Liver (tissue), 9 donors: Measurements from ENCODE around the gene PPP2R3B. TPM values are rescaled to one million over a fixed set of nuclear protein-coding genes. Genes with fewer than 3 reads are reported as not detected.

ENCODE experiments used
- DNase-seq: peaks from one replicate; pipeline ENCODE4 v3.0.0-alpha.2; 2017; ENCODE audit warnings: low spot score
- H3K27ac ChIP-seq, 2 donors: one replicate each; pipeline ENCODE4 v1.7.0; 2013; ENCODE audit warnings: inconsistent platforms in 2 of 2, low read length in 2 of 2, control low read depth in 1 of 2, low read depth in 1 of 2, mild to moderate bottlenecking in 1 of 2
- H3K27me3 ChIP-seq, 4 donors: one replicate each; pipeline versions ENCODE4 v1.6.1 to v1.7.0; 2013; ENCODE audit warnings: low read length in 3 of 4, inconsistent platforms in 1 of 4, mild to moderate bottlenecking in 1 of 4, moderate library complexity in 1 of 4; ENCODE audit not compliant: control insufficient read depth in 4 of 4, insufficient read depth in 4 of 4
- H3K36me3 ChIP-seq, 4 donors: one replicate each; pipeline versions ENCODE4 v1.6.1 to v1.7.0; 2013; ENCODE audit warnings: low read length in 3 of 4, mild to moderate bottlenecking in 3 of 4, low read depth in 1 of 4, moderate library complexity in 1 of 4; ENCODE audit not compliant: control insufficient read depth in 4 of 4, insufficient read depth in 3 of 4
- H3K4me1 ChIP-seq, 4 donors: one replicate each; pipeline versions ENCODE4 v1.6.1 to v1.7.0; 2013; ENCODE audit warnings: low read length in 3 of 4, mild to moderate bottlenecking in 3 of 4, moderate library complexity in 1 of 4; ENCODE audit not compliant: control insufficient read depth in 4 of 4, insufficient read depth in 4 of 4
- H3K4me3 ChIP-seq, 3 donors: one replicate each; pipeline versions ENCODE4 v1.6.1 to v1.7.0; 2013; ENCODE audit warnings: low read length in 3 of 3, control low read depth in 1 of 3, low read depth in 1 of 3, mild to moderate bottlenecking in 1 of 3
- H3K9ac ChIP-seq, 2 donors: one replicate each; pipeline ENCODE4 v1.7.0; 2013; ENCODE audit warnings: low read length in 2 of 2, mild to moderate bottlenecking in 2 of 2, moderate library complexity in 2 of 2, control low read depth in 1 of 2, low read depth in 1 of 2
- H3K9me3 ChIP-seq, 4 donors: one replicate each; pipeline versions ENCODE4 v1.6.1 to v1.7.0; 2013; ENCODE audit warnings: low read length in 3 of 4; ENCODE audit not compliant: control insufficient read depth in 4 of 4
- EGR1 ChIP-seq, 2 donors: IDR thresholded peaks; 2 replicates each; pipeline ENCODE4 v1.6.1; 2016 to 2018; ENCODE audit warnings: antibody characterized with exemption in 2 of 2, low read depth in 2 of 2
- FOXA1 ChIP-seq: IDR thresholded peaks from 2 replicates; pipeline ENCODE4 v1.6.1; 2016; ENCODE audit warnings: antibody characterized with exemption
- FOXA2 ChIP-seq: IDR thresholded peaks from 2 replicates; pipeline ENCODE4 v1.6.1; 2016; ENCODE audit warnings: antibody characterized with exemption
- GABPA ChIP-seq, 2 donors: IDR thresholded peaks in 1 of 2; conservative IDR thresholded peaks in 1 of 2; 2 replicates each; pipeline ENCODE4 v1.6.1; 2016; ENCODE audit warnings: antibody characterized with exemption in 2 of 2, mild to moderate bottlenecking in 1 of 2, moderate library complexity in 1 of 2
- HNF4A ChIP-seq, 2 donors: conservative IDR thresholded peaks; 2 replicates each; pipeline ENCODE4 v1.6.1; 2016; ENCODE audit warnings: antibody characterized with exemption in 2 of 2, mild to moderate bottlenecking in 2 of 2
- HNF4G ChIP-seq: IDR thresholded peaks from 2 replicates; pipeline ENCODE4 v1.6.1; 2016; ENCODE audit warnings: antibody characterized with exemption
- JUND ChIP-seq, 2 donors: IDR thresholded peaks; 2 replicates each; pipeline ENCODE4 v1.6.1; 2016; ENCODE audit warnings: antibody characterized with exemption in 2 of 2
- NR2F2 ChIP-seq: IDR thresholded peaks from 2 replicates; pipeline ENCODE4 v1.6.1; 2016; ENCODE audit warnings: antibody characterized with exemption
- RAD21 ChIP-seq, 2 donors: IDR thresholded peaks; 2 replicates each; pipeline ENCODE4 v1.6.1; 2016; ENCODE audit warnings: antibody characterized with exemption in 2 of 2, mild to moderate bottlenecking in 2 of 2
- RXRA ChIP-seq, 2 donors: IDR thresholded peaks; 2 replicates each; pipeline ENCODE4 v1.6.1; 2017 to 2018; ENCODE audit warnings: antibody characterized with exemption in 2 of 2, mild to moderate bottlenecking in 1 of 2
- SP1 ChIP-seq: IDR thresholded peaks from 2 replicates; pipeline ENCODE4 v1.6.1; 2018; ENCODE audit warnings: antibody characterized with exemption, mild to moderate bottlenecking
- TAF1 ChIP-seq: conservative IDR thresholded peaks from 2 replicates; pipeline ENCODE4 v1.6.1; 2016; ENCODE audit warnings: antibody characterized with exemption, mild to moderate bottlenecking
- YY1 ChIP-seq: IDR thresholded peaks from 2 replicates; pipeline ENCODE4 v1.6.1; 2016; ENCODE audit warnings: antibody characterized with exemption, mild to moderate bottlenecking
- WGBS: extraction: QIAGEN DNeasy Blood & Tissue Kit; methylation state at CpG from one replicate; pipeline ENCODE4 v1.1.7; 2013; 5-methylcytosine and 5-hydroxymethylcytosine counted together
- polyA plus RNA-seq, 2 donors: library from polyadenylated mRNA; stranded (reverse) in 1 of 2; unstranded in 1 of 2; fragments of 200-250 nt in 1 of 2; fragments of >200 nt in 1 of 2; fragmentation: Nextera tagmentation in 1 of 2; extraction: Ambion mirVana in 1 of 2; gene quantifications; one replicate each; pipeline versions ENCODE4 v1.2.1 to v1.2.3, GENCODE V29; 2013 to 2015
- total RNA-seq, 2 donors: library from RNA; depleted of rRNA; stranded (reverse); fragments of >200 nt; gene quantifications; one replicate each; pipeline ENCODE4 v1.2.3, GENCODE V29; 2014
- TF ChIP-seq, protein P1 (sequence below): IDR thresholded peaks from 2 replicates; pipeline ENCODE4 v1.6.1; 2016; ENCODE audit warnings: antibody characterized with exemption
- TF ChIP-seq, protein P2 (sequence below): IDR thresholded peaks from 2 replicates; pipeline ENCODE4 v1.6.1; 2016; ENCODE audit warnings: antibody characterized with exemption, mild to moderate bottlenecking
- TF ChIP-seq, protein P3 (sequence below): IDR thresholded peaks from 2 replicates; pipeline ENCODE4 v1.6.1; 2016; ENCODE audit warnings: antibody characterized with exemption
- TF ChIP-seq, protein P4 (sequence below): fragments of 150-350 bp; IDR thresholded peaks from 2 replicates; pipeline ENCODE4 v1.5.1; 2017; ENCODE audit warnings: improper control_type of control experiment, low read depth, low read length; ENCODE audit not compliant: missing input control
- TF ChIP-seq, protein P5 (sequence below): IDR thresholded peaks from 2 replicates; pipeline ENCODE4 v1.6.1; 2016; ENCODE audit warnings: antibody characterized with exemption
- donor health status: healthy.
- donor health status: healthy.
- donor health status: healthy.
- donor health status: healthy.
- donor health status: healthy.

PPP2R3B gene
- total and polyA plus RNA-seq, 4 donors, result 1.2 to 8.2 (median 4.3) TPM

DNA sequence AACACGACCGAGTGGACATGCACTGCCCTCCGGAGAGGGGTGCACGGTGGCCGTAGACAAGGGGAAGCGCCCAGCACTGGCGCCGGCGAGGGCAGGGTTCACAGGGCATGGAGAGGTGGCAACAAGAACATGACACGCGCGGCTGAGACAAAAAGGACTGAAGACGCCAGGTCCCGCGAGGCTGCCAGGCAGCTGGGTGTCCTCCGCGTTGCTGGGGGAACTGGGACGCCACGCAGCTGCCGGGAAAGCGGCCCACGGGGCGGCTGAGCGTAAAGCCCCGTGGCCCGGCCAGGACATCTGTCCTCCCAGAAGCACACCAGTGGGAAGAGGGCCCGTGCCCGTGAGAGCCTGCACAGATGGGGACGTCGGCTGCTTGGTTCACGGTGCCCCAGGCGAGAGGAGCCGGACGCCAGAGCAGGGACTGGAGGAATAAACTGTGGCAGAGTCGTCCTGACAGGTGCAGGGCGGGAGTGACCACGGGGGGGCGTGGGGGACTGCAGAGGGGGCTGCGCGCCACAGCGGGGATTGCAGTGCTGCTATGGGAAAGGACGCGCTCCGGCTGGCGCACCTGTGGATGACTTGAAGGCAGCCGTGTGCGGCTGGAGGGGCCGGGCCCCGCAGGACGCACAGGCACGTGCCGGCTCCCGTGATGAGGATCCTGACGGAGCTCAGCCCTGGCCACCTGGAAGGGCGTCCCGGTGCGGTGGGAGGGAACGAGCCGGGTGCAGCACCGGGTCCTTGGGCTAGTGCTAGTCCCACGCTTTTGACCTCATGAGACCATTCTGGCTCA lies 36.0 kb downstream of the PPP2R3B start (continued):
- TF ChIP-seq TAF1, result no peak
- no peak for TF ChIP-seq GABPA (IDR thresholded peaks at IDR 0.05 in 1 of 2, conservative IDR thresholded peaks at IDR 0.05 in 1 of 2)
- no peak for TF ChIP-seq RXRA (IDR thresholded peaks at IDR 0.05)
- TF ChIP-seq, protein P1, sequence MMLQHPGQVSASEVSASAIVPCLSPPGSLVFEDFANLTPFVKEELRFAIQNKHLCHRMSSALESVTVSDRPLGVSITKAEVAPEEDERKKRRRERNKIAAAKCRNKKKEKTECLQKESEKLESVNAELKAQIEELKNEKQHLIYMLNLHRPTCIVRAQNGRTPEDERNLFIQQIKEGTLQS, result no peak
- TF ChIP-seq, protein P2, sequence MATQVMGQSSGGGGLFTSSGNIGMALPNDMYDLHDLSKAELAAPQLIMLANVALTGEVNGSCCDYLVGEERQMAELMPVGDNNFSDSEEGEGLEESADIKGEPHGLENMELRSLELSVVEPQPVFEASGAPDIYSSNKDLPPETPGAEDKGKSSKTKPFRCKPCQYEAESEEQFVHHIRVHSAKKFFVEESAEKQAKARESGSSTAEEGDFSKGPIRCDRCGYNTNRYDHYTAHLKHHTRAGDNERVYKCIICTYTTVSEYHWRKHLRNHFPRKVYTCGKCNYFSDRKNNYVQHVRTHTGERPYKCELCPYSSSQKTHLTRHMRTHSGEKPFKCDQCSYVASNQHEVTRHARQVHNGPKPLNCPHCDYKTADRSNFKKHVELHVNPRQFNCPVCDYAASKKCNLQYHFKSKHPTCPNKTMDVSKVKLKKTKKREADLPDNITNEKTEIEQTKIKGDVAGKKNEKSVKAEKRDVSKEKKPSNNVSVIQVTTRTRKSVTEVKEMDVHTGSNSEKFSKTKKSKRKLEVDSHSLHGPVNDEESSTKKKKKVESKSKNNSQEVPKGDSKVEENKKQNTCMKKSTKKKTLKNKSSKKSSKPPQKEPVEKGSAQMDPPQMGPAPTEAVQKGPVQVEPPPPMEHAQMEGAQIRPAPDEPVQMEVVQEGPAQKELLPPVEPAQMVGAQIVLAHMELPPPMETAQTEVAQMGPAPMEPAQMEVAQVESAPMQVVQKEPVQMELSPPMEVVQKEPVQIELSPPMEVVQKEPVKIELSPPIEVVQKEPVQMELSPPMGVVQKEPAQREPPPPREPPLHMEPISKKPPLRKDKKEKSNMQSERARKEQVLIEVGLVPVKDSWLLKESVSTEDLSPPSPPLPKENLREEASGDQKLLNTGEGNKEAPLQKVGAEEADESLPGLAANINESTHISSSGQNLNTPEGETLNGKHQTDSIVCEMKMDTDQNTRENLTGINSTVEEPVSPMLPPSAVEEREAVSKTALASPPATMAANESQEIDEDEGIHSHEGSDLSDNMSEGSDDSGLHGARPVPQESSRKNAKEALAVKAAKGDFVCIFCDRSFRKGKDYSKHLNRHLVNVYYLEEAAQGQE, result no peak
- no peak for TF ChIP-seq NR2F2

DNA sequence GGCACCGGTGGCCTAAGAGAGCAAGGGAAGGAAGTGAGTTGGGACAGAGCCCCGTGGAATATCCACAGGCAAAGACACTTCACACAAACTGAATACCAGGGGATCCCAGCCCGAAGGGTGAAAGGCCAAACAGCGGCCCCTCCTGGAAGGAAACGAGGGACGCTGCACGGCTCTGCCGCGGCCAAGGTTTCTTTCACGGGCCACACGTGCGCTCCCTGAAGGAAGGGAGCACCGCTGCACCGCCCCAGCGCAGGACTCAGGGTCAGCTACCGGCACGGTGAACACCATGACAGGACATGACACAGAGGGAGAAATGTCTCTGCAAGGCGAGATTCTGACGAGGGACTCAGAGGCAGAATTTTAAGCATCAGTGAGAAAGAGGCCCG lies 36.6 kb downstream of the PPP2R3B start:
- Histone ChIP-seq H3K9me3 (no peaks in the 10 kb centered on the region), H3K27me3 (no peaks in the 10 kb centered on the region), H3K36me3 (peaks cover 0 to 2% (median under 1%) of the 10 kb centered on the region in 4 donors), H3K9ac (no peak overlapping the region), H3K27ac (no peak overlapping the region), H3K4me1 (no peaks in the 10 kb centered on the region), H3K4me3 (no peak overlapping the region)
- 89% methylated on average over 20 of the region's 20 CpGs for WGBS
- TF ChIP-seq, protein P2, result no peak
- TF ChIP-seq, protein P3, sequence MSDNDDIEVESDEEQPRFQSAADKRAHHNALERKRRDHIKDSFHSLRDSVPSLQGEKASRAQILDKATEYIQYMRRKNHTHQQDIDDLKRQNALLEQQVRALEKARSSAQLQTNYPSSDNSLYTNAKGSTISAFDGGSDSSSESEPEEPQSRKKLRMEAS, result no peak
- TF ChIP-seq, protein P1, result no peak
- TF ChIP-seq NR2F2 (no peak), EGR1 (IDR thresholded peaks at IDR 0.05; ENCODE audit: low read depth in 2 of 2) (no peak), FOXA2 (no peak), HNF4A (conservative IDR thresholded peaks at IDR 0.05) (no peak), RAD21 (IDR thresholded peaks at IDR 0.05) (no peak), GABPA (IDR thresholded peaks at IDR 0.05 in 1 of 2, conservative IDR thresholded peaks at IDR 0.05 in 1 of 2) (no peak), HNF4G (no peak), YY1 (no peak), FOXA1 (no peak), JUND (IDR thresholded peaks at IDR 0.05) (no peak), RXRA (IDR thresholded peaks at IDR 0.05) (no peak), SP1 (no peak), TAF1 (no peak)
- TF ChIP-seq, protein P4, sequence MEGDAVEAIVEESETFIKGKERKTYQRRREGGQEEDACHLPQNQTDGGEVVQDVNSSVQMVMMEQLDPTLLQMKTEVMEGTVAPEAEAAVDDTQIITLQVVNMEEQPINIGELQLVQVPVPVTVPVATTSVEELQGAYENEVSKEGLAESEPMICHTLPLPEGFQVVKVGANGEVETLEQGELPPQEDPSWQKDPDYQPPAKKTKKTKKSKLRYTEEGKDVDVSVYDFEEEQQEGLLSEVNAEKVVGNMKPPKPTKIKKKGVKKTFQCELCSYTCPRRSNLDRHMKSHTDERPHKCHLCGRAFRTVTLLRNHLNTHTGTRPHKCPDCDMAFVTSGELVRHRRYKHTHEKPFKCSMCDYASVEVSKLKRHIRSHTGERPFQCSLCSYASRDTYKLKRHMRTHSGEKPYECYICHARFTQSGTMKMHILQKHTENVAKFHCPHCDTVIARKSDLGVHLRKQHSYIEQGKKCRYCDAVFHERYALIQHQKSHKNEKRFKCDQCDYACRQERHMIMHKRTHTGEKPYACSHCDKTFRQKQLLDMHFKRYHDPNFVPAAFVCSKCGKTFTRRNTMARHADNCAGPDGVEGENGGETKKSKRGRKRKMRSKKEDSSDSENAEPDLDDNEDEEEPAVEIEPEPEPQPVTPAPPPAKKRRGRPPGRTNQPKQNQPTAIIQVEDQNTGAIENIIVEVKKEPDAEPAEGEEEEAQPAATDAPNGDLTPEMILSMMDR, result no peak
- TF ChIP-seq, protein P5, sequence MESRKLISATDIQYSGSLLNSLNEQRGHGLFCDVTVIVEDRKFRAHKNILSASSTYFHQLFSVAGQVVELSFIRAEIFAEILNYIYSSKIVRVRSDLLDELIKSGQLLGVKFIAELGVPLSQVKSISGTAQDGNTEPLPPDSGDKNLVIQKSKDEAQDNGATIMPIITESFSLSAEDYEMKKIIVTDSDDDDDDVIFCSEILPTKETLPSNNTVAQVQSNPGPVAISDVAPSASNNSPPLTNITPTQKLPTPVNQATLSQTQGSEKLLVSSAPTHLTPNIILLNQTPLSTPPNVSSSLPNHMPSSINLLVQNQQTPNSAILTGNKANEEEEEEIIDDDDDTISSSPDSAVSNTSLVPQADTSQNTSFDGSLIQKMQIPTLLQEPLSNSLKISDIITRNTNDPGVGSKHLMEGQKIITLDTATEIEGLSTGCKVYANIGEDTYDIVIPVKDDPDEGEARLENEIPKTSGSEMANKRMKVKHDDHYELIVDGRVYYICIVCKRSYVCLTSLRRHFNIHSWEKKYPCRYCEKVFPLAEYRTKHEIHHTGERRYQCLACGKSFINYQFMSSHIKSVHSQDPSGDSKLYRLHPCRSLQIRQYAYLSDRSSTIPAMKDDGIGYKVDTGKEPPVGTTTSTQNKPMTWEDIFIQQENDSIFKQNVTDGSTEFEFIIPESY, result no peak
- no peak for DNase-seq
